ENCODE measurements around the gene ADGRD1.

Gene ADGRD1

DNA sequence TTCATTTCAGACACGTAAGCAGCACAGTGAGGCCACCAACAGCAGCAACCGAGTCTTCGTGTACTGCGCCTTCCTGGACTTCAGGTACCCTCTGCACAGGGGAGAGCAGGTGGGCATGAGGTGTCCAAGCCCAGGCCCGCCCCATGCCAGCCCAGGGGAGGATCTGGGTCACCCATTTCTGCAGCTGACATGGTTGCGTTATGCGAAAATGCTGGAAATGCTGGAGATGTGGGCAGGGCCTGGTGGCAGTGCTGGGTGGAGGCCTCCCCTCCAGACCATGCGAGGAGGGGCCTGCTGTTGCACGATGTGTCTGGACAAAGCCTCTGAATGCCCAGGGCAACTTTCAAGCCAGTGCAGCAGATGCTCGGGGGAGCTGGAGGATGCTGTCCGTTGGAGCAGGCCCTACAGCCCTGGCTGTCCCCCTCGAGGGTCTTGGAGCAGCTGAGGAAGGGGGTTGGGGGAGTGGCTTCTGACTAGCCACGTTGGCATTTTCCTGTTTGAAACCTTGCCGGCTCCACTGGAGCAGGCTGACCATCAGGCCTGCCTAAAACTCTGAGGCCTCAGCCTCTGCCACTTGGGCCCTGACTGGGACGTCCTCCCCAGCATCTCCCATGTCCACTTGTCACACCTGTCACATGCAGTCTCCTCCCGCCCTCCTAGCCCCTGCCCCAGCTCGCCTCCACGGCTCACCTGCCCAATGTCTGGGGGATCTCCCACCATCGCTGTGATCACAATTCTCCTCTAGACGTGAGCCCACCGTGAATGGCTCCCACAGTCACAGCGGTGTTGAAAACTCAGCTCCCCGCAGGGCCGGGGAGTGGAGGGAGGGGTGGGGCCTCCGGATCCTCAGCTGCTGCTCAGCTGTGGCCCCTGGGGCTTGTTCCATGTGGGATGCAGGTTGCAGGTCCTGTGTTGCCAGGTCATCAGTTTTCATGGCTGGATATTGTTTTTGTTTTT lies 123.4 kb downstream of the ADGRD1 start:
- DNase-seq, result no peak

DNA sequence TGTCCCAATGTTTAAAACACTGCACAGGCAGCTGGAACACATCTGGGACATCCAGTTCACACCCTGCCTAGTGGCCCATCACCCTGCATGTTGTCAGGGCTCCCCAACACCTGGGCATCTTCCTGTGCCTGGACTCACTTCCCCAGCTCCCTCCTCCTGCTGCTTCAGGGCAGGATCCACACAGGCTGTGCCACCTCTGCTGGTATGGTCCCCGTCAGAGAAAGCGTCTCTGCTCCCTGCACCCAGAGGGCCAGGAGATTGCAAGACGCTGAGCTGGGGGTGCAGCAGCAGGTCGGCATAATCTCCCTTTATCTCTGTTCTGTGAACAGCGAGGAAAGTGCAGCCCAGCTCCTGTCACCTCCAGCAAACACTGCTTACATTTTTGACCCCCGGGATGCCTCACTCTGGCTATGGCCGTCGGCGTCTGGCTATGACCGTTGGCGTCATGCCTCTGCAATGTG lies 124.3 kb downstream of the ADGRD1 start:
- DNase-seq, result no peak

DNA sequence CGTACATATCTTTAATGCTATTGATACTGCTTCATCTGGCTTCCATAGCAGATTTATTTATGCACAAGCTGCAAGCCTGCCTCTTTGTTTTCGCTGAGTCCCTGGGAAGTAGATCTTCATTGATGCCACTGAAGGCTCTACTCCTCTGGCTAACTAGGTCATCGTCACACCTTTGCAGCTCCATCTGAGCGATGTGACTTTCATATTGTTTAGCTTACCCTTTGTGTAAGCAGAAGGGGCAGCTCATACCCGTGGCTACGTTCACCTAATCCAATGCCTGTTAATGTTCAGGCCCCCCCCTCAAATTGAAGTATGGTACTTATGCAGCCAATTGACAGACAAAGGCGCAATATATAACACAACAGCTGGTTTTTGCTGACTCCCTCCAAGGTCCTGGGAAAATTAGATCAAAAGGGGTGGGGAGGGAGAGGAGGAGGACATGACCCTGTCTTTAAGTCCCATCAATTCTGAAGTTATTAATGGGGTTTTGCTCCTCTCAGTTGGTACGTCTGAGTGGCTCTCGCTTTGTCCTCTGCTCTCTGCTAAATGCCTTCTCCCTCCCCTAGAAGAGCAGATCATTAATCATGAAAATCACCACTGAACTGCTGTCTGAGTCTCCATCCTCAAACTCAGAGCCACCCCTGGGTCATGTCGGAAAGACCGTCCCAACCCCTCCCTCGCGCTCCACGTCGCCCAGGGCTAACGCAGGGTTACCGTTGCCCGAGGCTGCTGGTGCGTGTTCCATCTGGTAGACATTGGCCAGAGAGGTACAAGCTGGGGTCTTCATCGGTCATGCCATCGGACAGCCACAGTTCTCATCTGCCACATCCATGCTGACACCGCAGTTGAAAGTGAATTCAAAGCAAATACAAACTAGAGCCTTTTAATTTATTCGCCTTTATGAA lies 128.8 kb downstream of the ADGRD1 start:
- no peak for DNase-seq

DNA sequence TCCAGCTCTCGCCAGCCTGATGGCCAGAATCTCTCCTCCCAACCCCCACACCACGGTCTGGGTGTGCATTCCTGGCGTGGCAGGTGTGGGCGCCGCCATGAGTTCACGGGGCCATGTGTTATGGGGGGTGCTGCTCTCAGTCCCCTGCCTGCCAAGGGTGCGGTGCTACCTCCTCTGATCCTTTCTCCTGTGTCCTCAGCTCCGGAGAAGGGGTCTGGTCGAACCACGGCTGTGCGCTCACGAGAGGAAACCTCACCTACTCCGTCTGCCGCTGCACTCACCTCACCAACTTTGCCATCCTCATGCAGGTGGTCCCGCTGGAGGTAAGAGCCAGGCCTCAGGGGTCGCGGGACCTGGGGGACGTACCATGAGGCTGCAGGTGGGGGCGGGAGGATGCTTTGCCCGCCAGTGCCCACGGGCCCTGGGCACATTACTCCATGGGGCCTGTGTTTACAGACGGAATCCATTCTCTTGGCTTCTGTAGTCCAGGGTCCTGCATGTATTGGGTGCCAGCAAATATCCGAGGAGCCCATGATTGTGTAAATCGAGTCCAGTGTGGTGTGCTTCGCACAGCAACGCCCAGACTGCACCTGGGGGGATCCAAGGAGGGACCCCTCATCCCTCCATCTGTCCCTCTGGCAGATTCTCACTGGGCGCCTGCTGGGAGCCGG lies 130.8 kb downstream of the ADGRD1 start:
- no peak for DNase-seq

DNA sequence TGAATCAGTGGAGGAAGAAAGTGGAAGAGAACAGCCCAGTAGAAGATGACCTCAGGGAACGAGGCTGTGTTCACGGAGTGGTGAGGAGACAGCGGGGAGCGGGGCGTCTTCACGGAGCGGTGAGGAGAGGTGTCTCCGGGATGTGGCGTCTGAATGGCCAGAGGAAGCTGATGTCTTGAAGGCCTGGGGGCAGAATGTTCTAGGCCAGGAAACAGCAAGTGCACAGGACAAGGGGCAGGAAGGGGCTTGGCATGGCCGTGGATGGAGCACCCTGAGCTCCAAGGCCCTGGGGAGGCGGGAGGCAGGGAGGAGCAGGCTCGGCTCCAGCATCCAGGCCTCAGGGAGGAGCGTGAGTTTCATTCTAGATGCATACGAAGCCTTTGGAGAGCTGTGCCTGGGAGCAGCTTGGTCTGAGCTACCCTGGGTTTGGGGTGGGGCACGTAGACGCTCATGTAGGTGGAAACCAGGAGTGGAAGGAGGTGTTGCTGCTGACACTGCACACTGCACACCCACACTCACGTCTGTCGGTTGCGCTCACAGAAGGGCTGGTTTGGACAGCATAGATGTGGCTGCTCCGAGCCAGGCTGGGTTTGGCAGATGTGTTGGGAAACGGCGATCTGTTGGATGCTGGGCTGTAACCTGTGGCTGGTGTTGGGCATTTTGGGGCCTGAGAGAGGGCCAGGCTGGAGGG lies 131.6 kb downstream of the ADGRD1 start:
- no peak for DNase-seq

DNA sequence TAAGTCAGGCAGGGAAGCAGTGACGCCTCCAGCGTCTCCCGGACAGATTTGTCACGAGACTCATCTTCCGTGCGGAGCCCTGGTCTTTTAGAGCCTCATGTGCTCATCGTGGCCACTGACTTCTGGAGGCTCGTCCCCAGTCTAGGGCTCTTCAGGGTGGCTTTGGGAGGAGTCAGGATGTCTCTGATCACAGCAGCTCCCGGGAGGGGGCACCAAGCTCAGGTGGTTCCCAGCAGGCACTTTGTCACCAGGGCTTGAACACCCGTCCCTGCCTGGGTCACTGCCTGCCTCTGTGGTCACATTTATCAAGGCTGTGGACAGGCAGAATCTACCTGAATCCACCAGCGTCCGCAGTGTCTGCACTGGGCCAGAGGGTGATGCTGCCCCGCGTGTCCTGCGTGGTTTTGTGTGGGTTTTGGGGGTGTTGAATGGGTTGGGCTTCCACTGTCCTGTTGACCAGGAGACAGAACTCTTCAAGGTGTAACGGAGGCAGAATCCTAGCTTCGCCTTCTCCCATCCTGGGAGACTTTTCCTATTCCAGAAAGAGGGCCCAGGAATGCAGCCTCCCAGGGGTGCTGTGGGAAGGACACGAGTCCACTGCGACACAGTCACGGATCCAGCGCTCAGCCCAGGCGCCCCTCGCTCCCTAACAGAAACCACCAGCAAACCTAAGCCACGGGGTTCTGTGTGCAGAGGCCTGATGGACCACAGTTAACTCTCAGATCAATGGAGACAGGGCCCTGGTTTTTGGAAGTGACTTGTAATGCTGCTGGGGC lies 132.3 kb downstream of the ADGRD1 start:
- DNase-seq, result no peak

DNA sequence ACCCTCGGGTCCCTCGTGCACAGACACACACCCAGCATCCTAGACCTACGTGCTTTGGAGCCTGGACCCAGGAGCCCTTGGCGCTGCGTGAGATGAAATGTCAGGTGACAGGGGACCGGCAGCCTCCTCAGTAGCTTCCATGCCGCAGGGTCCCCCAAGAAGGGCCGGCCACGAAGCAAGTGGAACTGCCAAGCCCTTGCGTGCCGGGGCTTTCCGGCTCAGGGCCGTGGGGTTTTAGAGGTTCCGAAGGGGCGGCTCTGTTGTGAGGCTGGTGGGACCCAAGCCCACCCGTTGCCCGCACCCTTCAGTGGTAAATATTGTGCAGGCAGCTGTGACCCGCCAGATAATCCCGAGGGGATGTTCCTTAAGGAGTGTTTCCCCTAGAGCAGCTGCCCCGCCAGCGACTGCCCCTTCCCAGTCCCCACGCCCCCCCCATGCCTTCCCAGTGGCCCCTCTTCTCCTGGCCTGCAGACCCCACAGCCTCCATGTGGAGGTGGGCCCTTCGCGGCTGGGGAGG lies 133.7 kb downstream of the ADGRD1 start:
- DNase-seq, result no peak

DNA sequence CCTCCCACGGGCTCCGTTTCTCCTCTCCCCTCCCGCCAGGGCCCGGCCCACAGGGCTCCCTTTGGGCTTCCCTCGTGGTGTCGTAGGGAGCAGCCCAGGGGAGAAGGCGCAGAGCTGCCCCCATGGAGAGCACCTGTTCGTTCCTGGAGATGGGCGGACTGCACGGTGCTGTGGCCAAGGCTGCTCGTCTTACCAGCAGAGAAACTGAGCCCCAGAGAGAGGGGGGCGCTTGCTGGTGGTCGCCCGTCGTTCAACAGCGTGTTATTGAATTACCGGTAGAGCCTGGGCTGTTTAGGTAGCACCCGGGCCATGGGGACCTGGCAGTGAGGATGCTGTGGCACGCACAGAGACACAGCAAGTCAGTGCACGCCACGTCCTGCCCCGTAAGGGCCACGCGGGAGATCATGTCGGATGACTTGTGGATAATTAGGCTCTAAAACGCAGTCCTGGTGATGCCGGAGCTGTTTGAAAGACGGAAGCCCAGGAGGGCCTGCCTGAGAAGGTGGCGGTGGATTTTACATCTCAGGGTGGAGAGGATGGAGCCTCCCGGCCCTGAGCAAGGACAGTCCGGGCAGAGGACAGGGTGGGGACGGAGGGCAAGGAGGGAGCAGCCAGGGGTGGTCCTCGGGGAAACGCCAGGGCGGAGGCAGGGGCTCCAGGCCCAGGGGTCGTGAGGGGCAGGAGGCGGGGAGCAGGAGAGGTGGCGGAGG lies 134.4 kb downstream of the ADGRD1 start:
- DNase-seq, result no peak

DNA sequence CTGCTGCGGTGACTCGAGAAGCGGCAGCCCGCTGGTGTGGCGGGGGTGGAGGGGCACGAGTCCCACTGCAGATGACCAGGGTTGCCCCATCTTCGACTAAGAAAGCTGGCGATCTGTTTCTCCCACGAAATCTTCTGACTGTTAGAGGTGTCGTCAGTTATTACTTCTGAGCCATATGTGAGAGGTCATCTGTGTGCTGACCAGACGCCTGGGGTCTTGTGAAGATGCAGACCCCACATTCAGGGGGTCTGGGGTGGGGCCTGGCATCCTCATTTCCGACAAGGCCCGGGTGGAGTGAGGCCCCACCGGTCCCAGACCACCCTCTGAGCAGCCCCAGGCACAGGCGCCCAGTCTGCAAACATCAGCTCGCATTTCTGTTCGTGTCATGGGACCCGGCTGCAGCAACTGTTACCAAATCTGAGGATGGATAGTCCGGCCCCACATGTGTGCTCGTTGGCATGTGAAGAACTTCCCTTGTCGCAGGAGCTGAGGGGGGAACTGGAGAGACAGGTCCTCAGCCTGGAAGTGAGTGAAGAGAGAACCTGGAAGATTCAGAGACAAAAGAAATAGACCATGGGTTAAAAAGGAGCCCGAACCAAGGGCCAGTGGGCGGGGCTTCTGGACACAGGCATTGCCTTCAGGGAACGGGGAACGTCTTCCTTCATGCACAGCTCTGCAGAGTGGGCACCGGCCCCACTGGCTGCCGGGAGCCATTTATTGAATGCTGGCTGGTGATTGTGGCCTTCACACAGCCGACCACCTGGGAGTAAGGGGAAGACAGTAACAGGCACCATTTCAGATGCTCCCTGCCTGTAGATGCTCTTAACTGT lies 135.2 kb downstream of the ADGRD1 start:
- DNase-seq, result no peak

DNA sequence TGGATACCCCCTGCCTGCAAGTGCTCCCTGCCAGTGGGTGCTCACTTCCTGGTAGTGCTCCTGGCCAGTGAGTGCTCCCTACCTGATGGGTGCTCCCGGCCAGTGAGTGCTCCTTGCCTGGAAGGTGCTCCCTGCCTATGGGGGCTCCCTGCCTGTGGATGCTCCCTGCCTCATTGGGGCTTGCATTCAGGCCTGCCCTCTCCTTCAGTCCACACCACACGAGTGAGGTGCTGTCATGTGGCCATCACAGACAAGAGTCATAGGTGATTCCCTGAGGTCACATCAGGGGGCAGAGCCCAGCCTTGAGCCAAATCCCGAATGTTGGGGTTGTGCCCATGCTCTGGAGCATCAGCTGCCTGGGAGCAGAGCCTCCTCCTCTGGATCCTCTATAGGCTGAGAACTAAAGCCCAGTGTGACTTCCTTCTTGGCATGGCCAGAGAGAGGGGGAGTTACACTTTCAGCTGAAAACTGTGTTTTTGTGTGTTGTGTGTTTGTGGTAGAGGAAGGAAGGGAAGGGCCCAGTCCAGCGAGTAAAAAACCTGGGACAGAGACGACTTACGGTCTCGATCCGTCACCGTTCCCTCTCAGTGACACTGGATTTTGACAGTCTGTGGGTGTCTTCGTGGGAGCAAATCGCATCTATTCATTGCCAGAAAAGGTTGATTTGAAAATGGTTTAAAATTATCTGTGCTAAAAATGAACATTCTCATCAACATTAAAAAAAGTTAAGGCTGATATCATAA lies 136.0 kb downstream of the ADGRD1 start:
- DNase-seq, result no peak

DNA sequence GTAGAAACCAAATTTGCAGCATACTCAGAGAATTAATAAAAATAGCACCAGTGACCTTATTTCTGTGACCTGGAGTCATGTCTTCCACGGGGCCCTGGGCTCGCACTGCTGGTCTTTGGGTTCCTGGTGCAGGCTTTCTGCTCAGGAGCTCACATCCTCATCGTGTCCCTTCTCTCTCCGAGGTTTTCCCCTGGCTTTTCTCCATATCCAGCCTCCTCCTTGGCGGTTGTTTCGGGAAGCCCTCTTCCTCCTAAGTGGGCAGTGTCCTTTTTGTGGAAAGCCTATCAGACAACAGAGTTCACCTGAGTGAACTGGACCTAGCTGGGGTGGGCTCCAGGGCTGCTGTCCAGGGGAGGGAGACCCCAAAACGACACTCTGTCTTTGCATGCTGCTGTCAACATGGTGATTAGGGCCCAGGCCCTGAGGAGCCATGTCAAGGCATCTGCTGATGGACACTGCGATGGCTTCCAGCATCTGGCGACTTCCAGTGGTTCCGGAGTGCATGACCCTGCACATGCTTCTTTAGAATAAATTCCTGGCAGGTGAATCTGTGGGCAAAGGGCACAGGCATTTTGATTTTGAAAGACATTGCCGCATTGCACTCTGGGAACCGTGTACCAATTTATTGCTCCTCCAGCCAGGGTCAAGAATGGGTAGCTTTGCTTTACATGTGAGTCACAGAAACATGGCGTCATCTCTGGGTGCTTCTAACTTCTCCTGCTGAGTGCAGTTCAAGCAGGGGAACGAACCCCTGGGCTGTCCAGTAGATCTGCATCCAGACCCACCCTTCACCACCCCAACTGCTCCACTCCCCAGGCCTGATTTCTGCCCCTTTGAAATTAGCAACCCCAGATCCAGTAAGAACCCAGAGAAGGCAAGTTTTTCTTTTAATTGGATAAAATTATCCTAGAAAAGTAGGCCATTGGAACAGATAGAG lies 136.8 kb downstream of the ADGRD1 start:
- DNase-seq, result no peak

DNA sequence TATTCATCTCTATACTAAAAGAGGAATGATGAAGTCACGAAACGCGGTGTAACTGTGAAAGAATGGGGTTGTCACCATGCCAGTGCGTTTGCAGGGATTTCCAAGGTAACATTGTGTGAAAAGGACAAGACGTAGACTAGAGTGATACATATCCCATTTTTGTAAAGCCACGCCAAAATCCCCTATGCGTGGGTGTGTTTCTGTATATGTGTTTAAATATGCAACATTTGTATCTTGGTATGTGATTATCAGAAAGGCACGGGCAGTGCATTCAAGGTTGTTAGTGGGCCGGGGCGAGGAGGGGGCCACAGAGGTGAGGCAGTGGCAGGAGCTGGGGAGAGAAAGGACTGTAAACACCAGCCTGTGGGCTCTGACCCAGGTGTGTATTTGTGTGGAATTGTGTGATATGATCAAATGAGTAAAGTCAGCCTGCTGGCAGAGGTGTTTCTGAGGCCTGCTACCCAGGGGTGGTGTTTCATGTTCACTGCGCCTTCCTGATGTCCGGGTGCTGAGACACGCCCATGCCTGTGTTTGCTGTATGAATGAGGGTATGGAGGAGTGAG lies 137.8 kb downstream of the ADGRD1 start:
- no peak for DNase-seq

DNA sequence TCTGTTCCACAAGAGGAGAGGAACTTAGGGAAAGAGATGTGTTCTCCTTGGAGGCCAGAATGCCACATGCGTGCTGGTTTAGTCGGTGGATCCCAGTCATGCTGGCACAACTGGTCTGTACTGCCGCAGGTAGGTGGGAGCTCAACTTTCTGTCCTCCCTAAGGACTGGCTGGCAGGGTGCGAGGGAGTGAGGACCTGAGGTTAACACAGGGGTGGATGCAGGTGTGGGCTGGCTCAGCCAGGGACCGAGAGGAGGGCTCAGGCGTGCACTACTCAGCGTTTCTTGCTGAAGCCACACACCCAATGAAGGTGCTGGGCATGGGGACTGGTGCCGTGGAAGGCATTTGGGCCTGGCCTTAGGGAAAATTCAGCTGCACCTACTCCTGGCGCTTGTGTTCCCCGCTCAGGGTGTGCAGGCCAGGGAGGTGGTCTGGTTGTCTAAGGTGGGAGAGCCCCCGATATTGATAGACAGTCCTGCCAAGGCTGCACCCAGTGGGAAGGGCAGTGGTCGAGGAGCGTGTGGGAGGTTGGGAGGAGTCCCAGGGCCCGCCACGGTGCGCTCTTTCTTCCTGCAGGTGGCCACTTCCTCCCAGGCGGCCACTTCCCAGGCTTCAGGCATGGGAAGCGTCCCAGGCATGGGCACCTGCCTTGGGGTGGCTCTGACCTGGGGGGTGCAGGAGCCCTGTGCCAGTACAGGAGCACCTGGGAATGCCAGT lies 138.4 kb downstream of the ADGRD1 start:
- no peak for DNase-seq

DNA sequence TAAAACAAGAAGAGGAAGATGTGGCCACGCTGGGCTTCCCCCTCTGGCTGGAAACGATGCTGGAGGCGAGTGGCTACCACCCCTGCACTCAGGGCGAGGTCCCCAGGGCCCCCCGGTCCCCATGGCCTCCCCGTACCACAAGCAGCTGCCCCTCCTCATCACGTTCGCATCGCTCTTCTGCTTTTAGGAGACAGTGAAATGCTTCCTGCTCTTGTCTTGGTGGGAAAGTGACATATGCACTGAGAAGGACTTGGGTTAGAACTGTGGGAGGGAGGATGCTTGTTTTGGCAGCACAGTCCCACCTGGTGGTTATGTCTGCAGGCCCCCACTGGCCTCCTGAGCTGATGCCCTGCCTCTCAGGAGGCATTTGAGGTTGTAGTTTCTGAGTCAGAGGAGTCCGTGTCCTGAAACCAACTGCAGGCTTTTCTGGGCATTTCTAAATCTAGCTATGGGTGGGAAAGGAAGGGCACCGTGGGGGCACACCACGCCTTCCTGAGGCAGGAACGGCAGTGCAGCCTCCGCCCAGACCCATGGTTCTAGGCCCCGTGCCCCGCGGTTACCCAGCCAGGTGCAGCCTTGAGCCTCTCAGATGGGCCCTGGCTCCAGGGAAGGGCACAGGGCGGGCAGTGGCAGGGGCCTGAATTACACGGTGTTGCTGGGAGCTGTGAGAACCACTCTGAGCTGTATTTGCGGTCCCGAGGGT lies 139.3 kb downstream of the ADGRD1 start:
- no peak for DNase-seq

DNA sequence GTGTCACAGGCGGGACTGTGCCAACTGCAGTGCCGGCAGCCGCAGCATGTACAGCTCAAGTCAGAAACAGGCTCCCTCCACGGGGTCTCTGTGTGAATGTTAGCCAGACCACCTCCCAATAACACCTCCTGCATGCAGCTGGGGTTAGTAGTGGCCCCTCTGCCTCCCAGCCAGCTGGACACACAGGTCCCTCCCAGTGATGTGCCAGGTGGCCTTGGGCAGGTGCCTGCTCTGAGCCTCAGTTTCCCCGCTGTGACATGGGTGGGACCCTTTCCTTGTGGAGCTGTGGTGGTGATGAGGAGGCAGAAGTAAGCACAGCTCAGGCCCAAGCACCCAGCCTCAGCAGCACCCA lies 139.9 kb downstream of the ADGRD1 start:
- no peak for DNase-seq
